Activated effector memory CD4-positive, alpha-beta T cell treated with anti-CD3 and anti-CD28 coated beads, Interleukin-2, amount 50 U/mL, for 16 hours (primary cell): ENCODE results near the gene TMEM121.
"Not testable (repeated sequence)": the region's sequence is repeated elsewhere in the genome, so short reads cannot be mapped to it uniquely, and the experiment has no call there.

Experiments used
- DNase-seq: peaks from one replicate; pipeline ENCODE4 v3.0.0-alpha.2; 2020

The TMEM121 gene

DNA sequence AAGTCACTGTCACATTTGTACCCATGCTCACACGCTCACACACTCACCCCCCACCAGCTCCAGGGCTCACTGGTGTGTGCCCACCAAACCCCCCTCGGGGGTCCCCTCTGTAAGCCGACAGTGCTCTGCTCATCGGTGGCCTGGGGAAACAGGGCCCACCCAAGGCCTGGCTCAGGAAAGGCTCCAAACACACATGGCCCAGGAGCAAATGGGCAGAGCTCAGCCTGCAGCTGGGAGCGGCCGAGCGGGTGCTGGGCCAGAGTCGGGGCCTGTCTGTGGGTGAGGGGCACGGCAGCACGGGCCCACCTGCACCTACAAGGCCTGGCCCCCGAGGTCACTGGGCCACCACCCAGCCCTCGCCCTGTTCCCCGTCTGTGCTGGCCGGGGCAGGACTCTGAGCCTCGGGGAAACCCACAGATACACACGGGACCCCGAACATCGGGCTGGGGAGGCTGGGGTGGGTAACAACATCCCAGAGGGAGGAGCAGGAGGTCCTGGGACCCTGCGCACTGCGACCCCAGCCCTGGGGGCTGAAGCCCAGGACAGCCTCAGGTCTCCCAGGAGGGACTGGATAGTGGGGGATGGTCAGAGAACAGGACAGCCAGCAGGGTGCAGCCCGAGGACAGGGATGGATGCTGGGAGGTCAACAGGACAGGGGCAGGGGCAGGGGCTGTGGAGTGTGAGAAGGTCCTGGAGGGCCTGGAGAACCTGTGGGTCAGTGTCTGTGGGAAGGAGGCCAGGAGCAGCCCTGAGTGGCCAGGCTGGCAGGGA, 45.0 kb downstream of the TMEM121 start:
- peak; percentile 49 for DNase-seq

GRCh38 chr14:105572063-105572462, 45.7 kb downstream of the TMEM121 start:
- not testable (repeated sequence) for DNase-seq

DNA sequence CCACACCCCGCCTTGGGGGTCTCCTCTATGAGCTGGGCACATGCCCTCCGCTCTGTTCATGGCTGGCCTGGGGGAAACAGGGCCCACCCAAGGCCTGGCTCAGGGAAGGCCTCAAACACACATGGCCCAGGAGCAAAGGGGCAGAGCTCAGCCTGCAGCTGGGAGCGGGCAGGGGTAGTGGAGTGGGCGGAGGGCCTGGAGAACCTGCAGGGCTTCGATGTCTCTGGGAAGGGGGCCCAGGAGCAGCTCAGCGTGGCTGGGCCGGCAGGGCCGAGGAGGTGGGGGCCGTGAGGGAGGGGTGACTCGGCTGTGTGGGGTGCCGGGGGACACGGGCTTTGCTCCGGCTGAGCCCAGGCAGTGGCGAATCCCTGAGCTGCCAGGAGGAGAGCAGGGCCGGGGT, 47.5 kb downstream of the TMEM121 start:
- not testable (repeated sequence) for DNase-seq

GRCh38 chr14:105574411-105574810, 48.0 kb downstream of the TMEM121 start:
- not testable (repeated sequence) for DNase-seq

- not testable (repeated sequence) for DNase-seq
Measured at GRCh38 chr14:105575016-105575700, 48.8 kb downstream of the TMEM121 start.

GRCh38 chr14:105576525-105577088, 50.2 kb downstream of the TMEM121 start:
- no peak for DNase-seq

- peak; percentile 34 for DNase-seq
Measured at GRCh38 chr14:105577314-105577861, 51.0 kb downstream of the TMEM121 start.

GRCh38 chr14:105578070-105578469, 51.7 kb downstream of the TMEM121 start:
- DNase-seq, result no peak

DNA sequence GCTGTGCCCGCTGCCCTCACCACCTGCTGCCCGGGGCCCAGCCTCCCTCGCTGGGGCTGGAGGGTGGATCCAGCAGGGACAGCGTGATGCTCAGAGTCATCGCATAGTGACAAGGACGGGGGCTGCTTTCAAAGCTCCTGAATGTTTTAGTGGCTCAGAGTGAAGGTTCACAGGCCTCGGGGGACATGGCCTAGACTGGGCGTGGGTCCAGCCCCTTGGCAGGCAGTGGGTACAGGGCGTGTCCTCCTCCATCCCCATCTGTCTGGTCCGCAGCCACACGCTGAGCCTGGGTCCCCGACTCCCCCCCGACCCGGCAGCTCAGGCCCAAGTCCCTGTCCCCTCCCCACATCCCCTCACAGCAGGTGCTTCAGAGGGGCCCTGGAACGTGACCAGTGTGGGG, 52.8 kb downstream of the TMEM121 start:
- not testable (repeated sequence) for DNase-seq
